Thyroid gland (tissue), 4 donors: ENCODE data around the gene ITPR2.
"Not testable (repeated sequence)": the region's sequence is repeated elsewhere in the genome, so short reads cannot be mapped to it uniquely, and the experiment has no call there.

Experiments used
- CTCF ChIP-seq, 6 experiments: fragments of 200-600 bp in 3 of 6; fragments of 450-650 bp in 3 of 6; sonication (generic) in 3 of 6; IDR thresholded peaks; one replicate each; pipeline ENCODE4 v1.5.1; 2016 to 2019; ENCODE audit warnings: antibody characterized with exemption in 6 of 6, mild to moderate bottlenecking in 2 of 6, inconsistent platforms in 1 of 6, moderate library complexity in 1 of 6
- POLR2A ChIP-seq, 2 donors: fragments of 450-650 bp; IDR thresholded peaks; one replicate each; pipeline ENCODE4 v1.6.1; 2017; ENCODE audit warnings: antibody characterized with exemption in 2 of 2, mild to moderate bottlenecking in 2 of 2, moderate library complexity in 1 of 2

- not testable (repeated sequence) for TF ChIP-seq POLR2A, CTCF (IDR thresholded peaks at IDR 0.05)
Measured at GRCh38 chr12:26517320-26517719, 315.7 kb downstream of the ITPR2 start.
